Measurements from ENCODE around the gene ARPC1B. TPM values are rescaled to one million over a fixed set of nuclear protein-coding genes. Genes with fewer than 3 reads are reported as not detected.
A peak's percentile ranks its signal among the peaks of the same experiment; 100 is the strongest.

The ARPC1B gene
- total and polyA plus RNA-seq, 2 experiments from 2014 or later: 101 to 132 TPM

DNA sequence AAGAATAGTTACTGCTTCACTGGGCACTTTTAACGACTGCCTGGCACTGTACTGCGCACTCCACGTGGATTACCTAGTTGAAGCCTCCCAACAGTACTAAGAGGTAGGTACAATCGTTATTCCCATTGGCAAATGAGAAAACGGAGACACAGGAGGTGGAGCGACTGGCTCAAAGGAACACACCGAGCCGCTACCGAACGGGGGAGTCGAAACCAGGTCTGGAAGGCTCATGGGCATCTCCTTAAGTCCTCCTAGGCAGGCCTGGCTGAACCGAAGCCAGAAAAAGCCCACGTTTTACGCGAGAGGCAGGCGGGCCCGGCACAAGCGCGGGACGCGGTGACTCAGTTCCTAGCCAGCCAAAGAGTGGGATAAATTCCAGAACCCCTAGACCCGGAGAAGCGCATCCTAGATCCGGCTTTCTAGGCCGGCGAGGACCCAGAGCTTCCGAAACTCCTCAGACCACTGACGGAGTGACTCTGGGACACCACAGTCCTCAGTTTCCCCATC, 33.4 kb downstream of the ARPC1B start:
- H3F3A ChIP-seq (replicated peaks; ENCODE audit: low read depth): peaks cover 33% of the 10 kb centered on the region
- peak overlapping the region; percentile 95 for H3K4me3 Mint-ChIP-seq
- H3K36me3 Mint-ChIP-seq (ENCODE audit: low read depth): peaks cover 61% of the 10 kb centered on the region
- H3K27me3 ChIP-seq (ENCODE audit: insufficient read depth): no peaks in the 10 kb centered on the region
- H3K79me2 ChIP-seq (replicated peaks; ENCODE audit: insufficient read depth): peaks cover 76% of the 10 kb centered on the region
- peak; percentile 21 for ATAC-seq
- DNase-seq (ENCODE audit: low spot score): peak; percentile 41
- H3K4me1 ChIP-seq (ENCODE audit: insufficient read depth): peaks cover 21% of the 10 kb centered on the region
- peaks cover 21% of the 10 kb centered on the region for H3K4me1 Mint-ChIP-seq
- peaks cover 6% of the 10 kb centered on the region for H3K27me3 Mint-ChIP-seq (ENCODE audit: insufficient read depth, low read depth, poor library complexity)
- H2AFZ ChIP-seq: no peak overlapping the region
- H3K9me3 Mint-ChIP-seq: no peaks in the 10 kb centered on the region
- peak overlapping the region; percentile 100 for H3K27ac Mint-ChIP-seq
- H3K4me3 ChIP-seq: peak overlapping the region; percentile 88
- no peaks in the 10 kb centered on the region for H3K9me2 ChIP-seq (ENCODE audit: insufficient read depth)
- H3K36me3 ChIP-seq (ENCODE audit: insufficient read depth): peaks cover 31% of the 10 kb centered on the region
- peak overlapping the region; percentile 90 for H3K4me2 ChIP-seq
- no peak for TF ChIP-seq JUNB (IDR thresholded peaks at IDR 0.05; ENCODE audit: unreplicated experiment)
- TF ChIP-seq ZNF331 (CRISPR knock-in tag; IDR thresholded peaks at IDR 0.05; ENCODE audit: low read depth): no peak
- TF ChIP-seq POLR2AphosphoS5 (IDR thresholded peaks at IDR 0.05; ENCODE audit: low read depth): no peak
- TF ChIP-seq, protein P1, sequence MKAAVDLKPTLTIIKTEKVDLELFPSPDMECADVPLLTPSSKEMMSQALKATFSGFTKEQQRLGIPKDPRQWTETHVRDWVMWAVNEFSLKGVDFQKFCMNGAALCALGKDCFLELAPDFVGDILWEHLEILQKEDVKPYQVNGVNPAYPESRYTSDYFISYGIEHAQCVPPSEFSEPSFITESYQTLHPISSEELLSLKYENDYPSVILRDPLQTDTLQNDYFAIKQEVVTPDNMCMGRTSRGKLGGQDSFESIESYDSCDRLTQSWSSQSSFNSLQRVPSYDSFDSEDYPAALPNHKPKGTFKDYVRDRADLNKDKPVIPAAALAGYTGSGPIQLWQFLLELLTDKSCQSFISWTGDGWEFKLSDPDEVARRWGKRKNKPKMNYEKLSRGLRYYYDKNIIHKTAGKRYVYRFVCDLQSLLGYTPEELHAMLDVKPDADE (IDR thresholded peaks at IDR 0.05): no peak
- TF ChIP-seq STAT1 (IDR thresholded peaks at IDR 0.05; ENCODE audit: unreplicated experiment): no peak
- H4K20me1 ChIP-seq (replicated peaks; ENCODE audit: insufficient read depth): peaks cover 52% of the 10 kb centered on the region
- peak overlapping the region; percentile 88 for H3K27ac ChIP-seq (ENCODE audit: low read depth)

DNA sequence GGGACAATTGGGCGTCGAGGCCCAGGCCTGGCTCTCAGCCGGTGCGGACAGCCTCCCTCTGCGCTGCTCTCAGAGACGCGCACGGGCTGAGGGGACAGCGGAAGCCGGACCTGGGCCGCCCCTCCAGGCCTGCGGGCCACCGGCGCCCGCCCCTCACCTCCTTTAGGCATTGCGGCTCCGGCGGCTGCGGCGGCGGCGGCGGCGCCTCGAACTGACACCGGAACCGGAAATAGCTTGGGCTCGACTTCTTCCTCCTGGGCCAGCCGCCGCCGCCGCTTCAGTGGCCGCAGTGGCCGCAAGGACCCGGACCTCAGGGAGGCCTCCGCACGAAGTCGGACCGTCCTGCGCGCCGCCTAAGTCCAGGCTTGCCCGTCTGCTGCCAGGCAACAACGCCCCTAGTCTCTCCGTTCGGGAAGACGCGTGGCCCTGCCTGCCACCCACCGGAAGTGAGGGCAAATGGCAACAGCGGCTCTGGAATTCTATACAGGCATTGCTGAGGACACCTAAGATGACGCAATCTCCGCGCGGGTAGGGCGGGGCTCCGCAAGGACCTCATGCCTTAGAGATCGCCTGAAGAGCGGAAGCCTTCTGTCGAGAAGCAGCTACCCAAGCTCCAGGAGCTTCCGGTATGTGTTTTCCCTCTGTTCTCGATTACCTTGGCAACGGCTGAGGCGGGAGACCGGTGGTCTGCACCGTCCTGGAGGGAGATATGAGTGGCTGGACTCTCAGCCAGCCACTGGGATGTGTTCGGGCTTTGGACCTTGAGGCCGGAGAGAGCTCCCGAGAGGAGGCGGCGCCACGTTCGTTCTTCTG, 34.1 kb downstream of the ARPC1B start, which contains the start of the genes BUD31 and PDAP1:
Gene BUD31, plus strand, starts transcription at position 591 of the 813 bp plus-strand sequence. CDS start 2,124 bp downstream, outside the sequence.
Gene PDAP1, minus strand, starts transcription at position 219 of the 813 bp plus-strand sequence. Its CDS starts 49 bp downstream, at position 170.
- Mint-ChIP-seq H3K27me3 (ENCODE audit: insufficient read depth, low read depth, poor library complexity) (peaks cover 6% of the 10 kb centered on the region), H3K27ac (peak within 1 kb of the TSS; percentile 100), H3K9me3 (no peaks in the 10 kb centered on the region), H3K4me3 (peak within 1 kb of the TSS; percentile 95), H3K4me1 (peaks cover 21% of the 10 kb centered on the region), H3K36me3 (ENCODE audit: low read depth) (peaks cover 62% of the 10 kb centered on the region)
- Histone ChIP-seq H2AFZ (no peak within 1 kb of the TSS), H3F3A (replicated peaks; ENCODE audit: low read depth) (peaks cover 33% of the 10 kb centered on the region), H3K27ac (ENCODE audit: low read depth) (peak within 1 kb of the TSS; percentile 88), H3K9me2 (ENCODE audit: insufficient read depth) (no peaks in the 10 kb centered on the region), H3K36me3 (ENCODE audit: insufficient read depth) (peaks cover 30% of the 10 kb centered on the region), H3K79me2 (replicated peaks; ENCODE audit: insufficient read depth) (peaks cover 70% of the 10 kb centered on the region), H3K27me3 (ENCODE audit: insufficient read depth) (no peaks in the 10 kb centered on the region), H4K20me1 (replicated peaks; ENCODE audit: insufficient read depth) (peaks cover 56% of the 10 kb centered on the region), H3K4me3 (peak within 1 kb of the TSS; percentile 88), H3K4me2 (peak within 1 kb of the TSS; percentile 90), H3K4me1 (ENCODE audit: insufficient read depth) (peaks cover 21% of the 10 kb centered on the region)
- peak; percentile 92 for ATAC-seq
- DNase-seq (ENCODE audit: low spot score): peak; percentile 96
- TF ChIP-seq STAT1 (IDR thresholded peaks at IDR 0.05; ENCODE audit: unreplicated experiment) (no peak), ZNF331 (CRISPR knock-in tag; IDR thresholded peaks at IDR 0.05; ENCODE audit: low read depth) (no peak), POLR2AphosphoS5 (IDR thresholded peaks at IDR 0.05; ENCODE audit: low read depth) (peak; percentile 82), CREB1 (CRISPR knock-in tag; IDR thresholded peaks at IDR 0.05; ENCODE audit: low read depth) (peak; percentile 85)
- TF ChIP-seq, protein P2, sequence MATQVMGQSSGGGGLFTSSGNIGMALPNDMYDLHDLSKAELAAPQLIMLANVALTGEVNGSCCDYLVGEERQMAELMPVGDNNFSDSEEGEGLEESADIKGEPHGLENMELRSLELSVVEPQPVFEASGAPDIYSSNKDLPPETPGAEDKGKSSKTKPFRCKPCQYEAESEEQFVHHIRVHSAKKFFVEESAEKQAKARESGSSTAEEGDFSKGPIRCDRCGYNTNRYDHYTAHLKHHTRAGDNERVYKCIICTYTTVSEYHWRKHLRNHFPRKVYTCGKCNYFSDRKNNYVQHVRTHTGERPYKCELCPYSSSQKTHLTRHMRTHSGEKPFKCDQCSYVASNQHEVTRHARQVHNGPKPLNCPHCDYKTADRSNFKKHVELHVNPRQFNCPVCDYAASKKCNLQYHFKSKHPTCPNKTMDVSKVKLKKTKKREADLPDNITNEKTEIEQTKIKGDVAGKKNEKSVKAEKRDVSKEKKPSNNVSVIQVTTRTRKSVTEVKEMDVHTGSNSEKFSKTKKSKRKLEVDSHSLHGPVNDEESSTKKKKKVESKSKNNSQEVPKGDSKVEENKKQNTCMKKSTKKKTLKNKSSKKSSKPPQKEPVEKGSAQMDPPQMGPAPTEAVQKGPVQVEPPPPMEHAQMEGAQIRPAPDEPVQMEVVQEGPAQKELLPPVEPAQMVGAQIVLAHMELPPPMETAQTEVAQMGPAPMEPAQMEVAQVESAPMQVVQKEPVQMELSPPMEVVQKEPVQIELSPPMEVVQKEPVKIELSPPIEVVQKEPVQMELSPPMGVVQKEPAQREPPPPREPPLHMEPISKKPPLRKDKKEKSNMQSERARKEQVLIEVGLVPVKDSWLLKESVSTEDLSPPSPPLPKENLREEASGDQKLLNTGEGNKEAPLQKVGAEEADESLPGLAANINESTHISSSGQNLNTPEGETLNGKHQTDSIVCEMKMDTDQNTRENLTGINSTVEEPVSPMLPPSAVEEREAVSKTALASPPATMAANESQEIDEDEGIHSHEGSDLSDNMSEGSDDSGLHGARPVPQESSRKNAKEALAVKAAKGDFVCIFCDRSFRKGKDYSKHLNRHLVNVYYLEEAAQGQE (IDR thresholded peaks at IDR 0.05; ENCODE audit: unreplicated experiment): no peak
- TF ChIP-seq, protein P1 (IDR thresholded peaks at IDR 0.05): peak; percentile 88
- TF ChIP-seq, protein P3, sequence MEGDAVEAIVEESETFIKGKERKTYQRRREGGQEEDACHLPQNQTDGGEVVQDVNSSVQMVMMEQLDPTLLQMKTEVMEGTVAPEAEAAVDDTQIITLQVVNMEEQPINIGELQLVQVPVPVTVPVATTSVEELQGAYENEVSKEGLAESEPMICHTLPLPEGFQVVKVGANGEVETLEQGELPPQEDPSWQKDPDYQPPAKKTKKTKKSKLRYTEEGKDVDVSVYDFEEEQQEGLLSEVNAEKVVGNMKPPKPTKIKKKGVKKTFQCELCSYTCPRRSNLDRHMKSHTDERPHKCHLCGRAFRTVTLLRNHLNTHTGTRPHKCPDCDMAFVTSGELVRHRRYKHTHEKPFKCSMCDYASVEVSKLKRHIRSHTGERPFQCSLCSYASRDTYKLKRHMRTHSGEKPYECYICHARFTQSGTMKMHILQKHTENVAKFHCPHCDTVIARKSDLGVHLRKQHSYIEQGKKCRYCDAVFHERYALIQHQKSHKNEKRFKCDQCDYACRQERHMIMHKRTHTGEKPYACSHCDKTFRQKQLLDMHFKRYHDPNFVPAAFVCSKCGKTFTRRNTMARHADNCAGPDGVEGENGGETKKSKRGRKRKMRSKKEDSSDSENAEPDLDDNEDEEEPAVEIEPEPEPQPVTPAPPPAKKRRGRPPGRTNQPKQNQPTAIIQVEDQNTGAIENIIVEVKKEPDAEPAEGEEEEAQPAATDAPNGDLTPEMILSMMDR (conservative IDR thresholded peaks at IDR 0.05; ENCODE audit: low read depth in 2 of 2): 0 out of 4 replicates have a peak, but pooled peaks of 1 of the 2 experiments have one; percentile 0

Data from GM23338 (cell line).